Suppressor macrophage treated with lipopolysaccharide for 1 hour (primary cell): ENCODE data around the gene EEF2K.

Source experiments
- DNase-seq, 3 donors: peaks; one replicate each; pipeline ENCODE4 v3.0.0-alpha.2; 2020 to 2022

EEF2K gene

DNA sequence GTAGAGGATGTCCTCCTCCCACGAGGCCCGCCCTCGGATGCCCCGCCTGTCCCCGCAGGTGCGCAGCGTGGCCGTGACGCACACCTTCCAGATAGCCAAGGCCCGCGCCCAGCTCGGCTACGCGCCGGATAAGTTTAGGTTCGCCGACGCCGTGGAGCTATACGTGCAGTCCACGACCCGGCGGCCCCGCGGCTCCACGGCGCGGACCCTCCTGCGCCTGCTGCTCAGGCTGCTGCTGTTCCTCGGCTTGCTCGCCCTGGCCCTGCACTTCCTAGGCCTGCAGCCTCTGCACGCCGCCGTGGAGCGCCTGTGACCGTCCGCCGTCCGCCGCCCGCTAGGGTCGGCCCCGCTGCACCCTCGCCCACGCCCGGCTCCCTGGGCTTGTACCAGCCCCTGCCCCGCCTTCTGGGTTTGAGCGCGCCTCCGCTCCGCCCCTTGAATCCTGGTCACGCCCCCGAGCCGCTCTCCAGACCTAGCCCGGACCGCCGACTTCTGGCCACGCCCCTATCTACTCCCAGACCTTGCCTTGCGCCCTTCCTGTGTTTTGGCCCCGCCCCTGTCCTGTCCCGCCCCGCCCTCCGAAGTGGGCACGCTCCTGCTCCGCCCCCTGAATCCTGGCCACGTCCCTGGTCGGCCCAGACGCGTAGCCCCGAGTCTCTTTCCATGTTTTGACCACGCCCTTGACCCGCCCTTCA lies 15.8 kb upstream of the EEF2K start:
- peak; percentile 99 to 100 (median 100) for DNase-seq

GRCh38 chr16:22190776-22191531 lies 15.1 kb upstream of the EEF2K start:
- peak; percentile 99 to 100 (median 100) for DNase-seq

GRCh38 chr16:22191532-22192260 lies 14.4 kb upstream of the EEF2K start:
- DNase-seq: peak in 1 of 3 donors; percentile 28

- DNase-seq: peak; percentile 94 to 95 (median 95)
Measured at GRCh38 chr16:22192261-22193062, 13.6 kb upstream of the EEF2K start.

GRCh38 chr16:22193063-22193411 lies 13.0 kb upstream of the EEF2K start:
- DNase-seq: no peak

DNA sequence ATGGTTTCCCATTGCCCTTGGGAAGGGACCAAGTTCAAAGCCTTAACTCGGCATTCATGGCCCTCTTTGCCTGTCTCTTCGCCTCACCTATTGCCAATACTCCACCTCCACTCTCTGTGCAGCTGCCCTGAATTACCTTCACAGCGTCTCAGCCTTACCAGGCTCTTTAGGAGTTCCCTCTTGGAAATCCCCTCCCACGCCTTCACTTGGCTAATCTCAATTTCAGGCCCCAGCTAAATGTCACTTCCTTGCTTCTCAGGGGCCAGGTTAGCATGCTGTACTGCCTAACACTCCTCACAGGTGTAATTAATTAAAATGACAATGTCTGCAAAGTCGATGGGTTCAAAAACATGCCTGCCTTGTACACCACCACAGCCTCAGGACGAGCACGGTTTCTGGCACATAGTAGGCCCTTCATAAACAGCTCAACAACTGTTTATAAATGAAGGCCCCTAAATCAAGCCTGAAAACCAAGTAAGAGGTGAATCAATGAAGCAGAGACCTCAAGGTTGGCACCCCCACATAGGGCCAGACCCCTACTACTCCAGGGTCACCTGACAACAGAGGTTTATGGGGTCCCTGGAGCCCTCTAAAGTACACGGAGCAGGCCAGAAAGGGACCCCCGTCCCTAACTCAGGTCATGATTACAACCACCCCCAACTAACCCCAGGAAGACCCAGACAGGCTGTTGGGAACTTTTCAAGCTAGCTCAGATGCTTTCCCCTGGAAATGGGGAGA lies 11.2 kb upstream of the EEF2K start:
- peak; percentile 71 to 78 (median 76) for DNase-seq

- no peak for DNase-seq
Measured at GRCh38 chr16:22195445-22195694, 10.7 kb upstream of the EEF2K start.

DNA sequence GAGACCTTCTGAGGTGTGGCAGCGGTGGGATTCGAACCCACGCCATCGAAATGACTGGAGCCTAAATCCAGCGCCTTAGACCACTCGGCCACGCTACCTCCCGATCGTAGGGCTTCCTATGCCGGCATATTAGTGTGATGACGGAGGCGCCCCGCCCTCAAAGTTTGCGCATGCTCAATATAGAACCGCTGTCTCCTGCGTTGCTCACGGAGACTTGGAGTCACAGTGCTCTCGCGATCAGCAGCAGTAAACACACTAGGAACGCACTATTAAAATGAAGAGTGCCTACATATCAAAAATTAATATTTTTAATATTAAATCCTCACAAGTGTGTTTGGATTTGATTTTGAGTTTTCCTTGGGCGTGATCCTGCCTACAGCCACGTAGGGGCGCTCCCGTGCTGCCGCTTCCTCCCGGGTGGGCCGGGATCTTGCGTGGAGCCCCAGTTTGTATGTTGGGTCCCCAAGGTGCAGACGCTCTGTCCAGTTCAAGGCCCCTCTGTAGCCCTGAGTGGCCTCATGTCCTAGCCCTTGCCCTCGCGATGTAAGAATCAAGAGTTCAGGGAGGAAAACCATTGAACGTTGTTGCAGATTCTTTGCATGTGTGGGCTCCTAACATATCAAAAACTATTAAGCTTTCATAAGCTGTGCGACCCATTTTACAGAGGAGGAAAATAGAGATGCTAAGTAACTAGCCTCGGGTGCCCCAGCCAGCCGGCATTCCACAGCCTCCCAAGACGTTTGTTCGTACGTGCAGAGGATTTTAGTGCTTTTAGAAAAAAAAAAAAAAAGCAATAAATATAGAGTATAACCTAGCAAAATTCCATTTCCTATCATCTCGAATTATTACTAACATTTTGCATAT lies 10.2 kb upstream of the EEF2K start:
- peak; percentile 88 to 93 (median 90) for DNase-seq

GRCh38 chr16:22196559-22197168 lies 9.4 kb upstream of the EEF2K start:
- peak in 1 of 3 donors; percentile 12 for DNase-seq

DNA sequence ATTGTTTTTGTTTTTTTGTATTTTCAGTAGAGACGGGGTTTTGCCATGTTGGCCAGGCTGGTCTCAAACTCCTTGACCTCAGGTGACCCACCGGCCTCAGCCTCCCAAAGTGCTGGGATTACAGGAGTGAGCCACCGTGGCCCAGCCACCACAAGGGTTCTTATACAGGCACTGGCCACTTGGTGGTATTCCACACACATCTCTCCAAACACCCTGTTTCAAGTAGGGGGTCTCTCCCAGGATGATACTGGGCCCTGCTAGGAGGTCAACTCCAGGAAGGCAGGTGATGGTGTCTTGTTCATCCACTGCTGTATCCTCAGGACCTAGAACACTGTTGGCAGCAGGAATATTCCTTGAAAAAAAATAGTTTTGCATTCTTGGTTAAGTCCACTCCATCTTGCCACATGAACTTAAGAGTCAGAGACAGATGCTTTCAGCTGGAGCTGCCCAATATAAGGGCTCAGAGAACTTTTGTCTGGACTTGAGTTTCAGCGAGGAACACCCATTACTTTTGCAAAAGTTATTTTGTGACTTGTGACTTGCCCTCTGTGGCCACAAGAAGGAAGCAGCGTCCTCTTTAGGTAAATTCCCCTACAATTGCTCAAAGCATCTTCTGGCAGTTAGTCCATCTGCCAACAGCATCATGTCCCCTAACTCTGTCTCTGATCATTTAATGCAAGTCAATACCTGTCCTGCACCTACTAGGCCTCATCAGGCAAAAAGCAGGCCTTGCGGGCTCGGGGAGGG lies 7.4 kb upstream of the EEF2K start:
- peak; percentile 72 to 83 (median 78) for DNase-seq

- DNase-seq: no peak
Measured at GRCh38 chr16:22202261-22202637, 3.8 kb upstream of the EEF2K start.

GRCh38 chr16:22203091-22203490 lies 3.0 kb upstream of the EEF2K start:
- no peak for DNase-seq

DNA sequence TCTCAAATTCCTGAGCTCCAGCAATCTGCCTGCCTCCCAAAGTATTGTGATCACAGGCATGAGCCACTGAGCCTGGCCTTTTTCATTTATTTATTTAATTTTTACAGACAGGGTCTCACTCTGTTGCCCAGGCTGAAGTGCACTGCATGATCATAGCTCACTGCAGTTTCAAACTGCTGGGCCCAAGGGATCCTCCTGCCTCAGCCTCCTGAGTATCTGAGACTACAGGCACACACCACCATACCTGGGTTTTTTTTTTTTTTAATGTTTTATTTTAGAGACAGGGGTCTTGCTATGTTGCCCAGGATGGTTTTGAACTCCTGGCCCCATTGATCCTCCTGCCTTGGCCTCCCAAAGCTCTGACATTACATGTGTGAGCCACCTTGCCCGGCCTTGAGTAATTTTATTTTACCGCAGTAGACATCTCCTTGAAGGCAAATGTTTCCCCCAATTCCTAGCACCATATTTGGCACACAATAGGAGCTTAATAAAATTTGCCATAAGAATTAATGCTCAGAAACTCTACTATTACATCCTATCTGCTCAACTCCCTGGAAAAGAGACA lies 1.9 kb upstream of the EEF2K start:
- no peak for DNase-seq

DNA sequence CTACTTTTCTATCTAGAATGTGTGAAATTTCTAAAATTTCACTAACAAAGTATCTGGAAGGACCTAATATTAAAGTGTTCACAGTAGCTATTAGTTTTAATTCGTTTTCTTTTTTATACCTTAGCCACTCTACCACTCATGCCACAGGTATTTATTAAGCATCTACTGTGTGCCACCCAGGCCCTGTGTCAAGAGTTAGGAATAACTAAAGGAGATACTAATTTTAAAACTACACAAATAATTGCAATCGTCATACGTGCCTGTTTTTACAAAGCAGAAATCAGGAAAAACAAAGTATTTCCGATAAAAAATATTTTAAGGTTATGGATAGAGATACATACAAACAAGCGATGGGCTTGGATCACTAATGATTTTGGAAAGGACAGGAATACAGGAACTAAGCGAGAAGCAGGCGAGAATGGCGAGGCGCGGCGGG lies 483 bp upstream of the EEF2K start:
- DNase-seq: no peak

GRCh38 chr16:22206842-22207714 lies 1.0 kb downstream of the EEF2K start:
- peak; percentile 97 to 99 (median 98) for DNase-seq

- DNase-seq: no peak
Measured at GRCh38 chr16:22207715-22208360, 1.8 kb downstream of the EEF2K start.

DNA sequence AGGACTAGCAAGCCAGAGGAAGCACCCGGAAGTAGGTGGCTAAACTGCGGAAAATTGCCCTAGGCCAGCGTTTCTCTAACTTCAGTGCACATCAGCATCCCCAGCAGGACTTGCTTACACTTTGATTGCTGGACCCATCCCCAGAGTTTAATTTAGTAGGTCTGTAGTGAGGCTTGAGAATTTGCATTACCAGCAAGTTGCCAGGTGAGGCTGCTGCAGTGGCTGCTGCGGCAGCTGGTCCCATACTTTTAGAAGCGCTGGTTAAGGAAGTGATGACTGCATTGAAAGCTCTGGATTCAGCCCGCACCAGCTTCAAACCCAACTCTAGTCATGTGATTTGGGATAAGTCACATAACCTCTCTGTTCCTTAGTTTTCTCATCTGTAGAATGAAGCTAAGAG lies 4.2 kb downstream of the EEF2K start:
- no peak for DNase-seq

GRCh38 chr16:22210854-22211253 lies 4.8 kb downstream of the EEF2K start:
- no peak for DNase-seq
